GM21737 (cell line): ENCODE measurements around the gene BRINP2.

Experiments used
- ATAC-seq: cut with Tn5 transposase; IDR thresholded peaks from one replicate; pipeline ENCODE4 v1.9.1; 2021; ENCODE audit warnings: mild to moderate bottlenecking, moderate library complexity; ENCODE audit not compliant: unreplicated experiment

The BRINP2 gene

DNA sequence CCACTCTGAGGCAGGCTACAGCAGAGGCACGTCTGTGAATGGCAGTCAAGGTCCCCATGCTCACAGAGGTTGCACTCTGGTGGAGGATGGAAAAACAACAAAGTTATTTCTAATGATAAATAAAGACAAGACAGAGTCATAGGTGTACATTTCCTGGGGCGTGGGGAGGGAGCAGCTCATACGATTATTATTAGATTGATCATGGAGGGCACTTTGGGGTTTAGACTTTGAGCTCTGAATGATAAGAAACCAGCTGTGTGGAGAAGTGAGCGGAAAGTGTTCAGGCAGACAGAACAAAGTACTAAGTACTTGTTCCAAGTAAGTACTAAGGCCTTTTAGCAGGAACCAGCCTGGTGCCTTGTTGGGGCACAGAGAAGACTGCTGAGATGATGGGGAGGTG, 86.8 kb downstream of the BRINP2 start:
- ATAC-seq = no peak

DNA sequence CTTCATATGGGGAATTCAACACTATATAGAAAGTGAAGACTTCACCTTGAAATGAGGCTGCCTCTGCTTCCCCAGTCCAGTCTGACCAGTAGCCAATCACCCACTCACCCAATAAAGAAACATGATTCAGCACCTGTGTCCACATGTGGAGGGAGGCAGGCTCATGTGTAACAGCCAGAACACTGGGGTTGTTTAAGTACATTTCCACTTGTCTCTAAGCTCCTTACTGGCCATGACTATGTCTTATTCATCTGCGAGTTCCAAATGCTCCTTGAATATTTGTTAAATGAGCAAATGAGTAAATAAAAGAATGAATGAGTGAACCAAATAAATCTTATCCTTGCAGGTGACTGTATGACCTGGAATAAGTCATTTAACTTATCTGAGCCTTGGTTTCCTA, 100.1 kb downstream of the BRINP2 start:
- ATAC-seq = no peak

DNA sequence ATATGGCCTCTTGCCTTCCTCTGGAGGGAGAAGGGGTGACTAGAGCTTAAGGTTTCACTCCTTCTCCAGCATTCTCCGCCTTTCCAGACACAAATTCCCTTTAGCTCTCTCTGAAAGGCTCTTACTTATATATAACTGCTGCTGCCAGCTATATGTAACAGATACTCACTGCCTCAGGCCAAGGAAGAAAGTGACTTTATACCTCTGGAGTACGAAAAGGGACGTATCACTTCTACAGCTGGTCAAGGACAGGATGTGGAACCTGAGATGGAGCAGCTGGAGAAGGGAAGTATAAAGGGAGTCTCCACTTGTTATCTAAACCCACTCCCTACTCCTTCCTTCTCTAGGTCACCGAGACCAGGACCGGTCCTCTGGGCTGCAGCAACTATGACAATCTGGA, 102.4 kb downstream of the BRINP2 start:
- ATAC-seq = no peak

DNA sequence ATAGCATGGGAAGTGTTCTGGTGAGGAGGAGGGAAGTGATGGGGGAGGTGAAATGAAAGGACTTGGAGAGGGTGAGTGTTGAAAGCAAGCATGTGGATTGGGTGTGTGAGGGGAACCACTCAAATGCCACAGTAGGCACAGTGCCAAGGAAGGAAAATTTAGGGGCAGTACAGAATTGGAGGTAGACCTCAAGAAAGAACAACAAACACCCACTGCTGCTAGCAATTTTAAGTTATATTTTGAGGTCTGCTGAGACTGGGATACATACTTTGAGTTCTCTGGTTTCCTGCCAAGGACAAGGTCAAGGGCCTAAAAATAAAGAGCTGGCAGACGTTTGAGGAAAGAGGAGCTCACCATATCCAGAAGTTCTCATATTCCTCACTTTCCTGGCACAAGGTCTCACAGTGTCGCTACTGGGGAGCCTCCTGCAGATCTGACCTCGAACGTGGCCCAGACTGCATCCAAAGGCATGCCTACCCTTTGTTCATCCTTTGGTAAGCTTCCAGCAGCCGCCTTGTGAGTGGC, 104.0 kb downstream of the BRINP2 start:
- ATAC-seq = no peak

DNA sequence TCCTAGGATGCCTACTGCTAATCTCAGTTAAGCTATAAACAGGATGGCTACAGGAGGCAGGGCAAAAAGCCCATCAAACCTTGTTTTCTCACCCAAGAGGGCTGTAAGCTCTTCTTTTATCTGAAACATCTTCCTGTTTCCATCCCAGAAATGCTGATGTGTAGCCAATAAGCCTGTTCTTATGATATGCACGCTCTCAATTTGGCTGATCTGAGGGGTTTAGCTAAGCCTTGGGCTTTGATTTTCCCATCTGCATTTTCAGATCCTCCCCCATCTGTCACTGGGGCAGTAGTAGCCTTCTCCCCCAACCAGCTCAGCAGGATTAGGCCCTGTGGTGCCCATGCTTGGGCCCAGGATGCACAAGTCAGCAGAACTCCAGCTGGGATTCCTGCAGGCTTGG, 105.0 kb downstream of the BRINP2 start:
- ATAC-seq = no peak

DNA sequence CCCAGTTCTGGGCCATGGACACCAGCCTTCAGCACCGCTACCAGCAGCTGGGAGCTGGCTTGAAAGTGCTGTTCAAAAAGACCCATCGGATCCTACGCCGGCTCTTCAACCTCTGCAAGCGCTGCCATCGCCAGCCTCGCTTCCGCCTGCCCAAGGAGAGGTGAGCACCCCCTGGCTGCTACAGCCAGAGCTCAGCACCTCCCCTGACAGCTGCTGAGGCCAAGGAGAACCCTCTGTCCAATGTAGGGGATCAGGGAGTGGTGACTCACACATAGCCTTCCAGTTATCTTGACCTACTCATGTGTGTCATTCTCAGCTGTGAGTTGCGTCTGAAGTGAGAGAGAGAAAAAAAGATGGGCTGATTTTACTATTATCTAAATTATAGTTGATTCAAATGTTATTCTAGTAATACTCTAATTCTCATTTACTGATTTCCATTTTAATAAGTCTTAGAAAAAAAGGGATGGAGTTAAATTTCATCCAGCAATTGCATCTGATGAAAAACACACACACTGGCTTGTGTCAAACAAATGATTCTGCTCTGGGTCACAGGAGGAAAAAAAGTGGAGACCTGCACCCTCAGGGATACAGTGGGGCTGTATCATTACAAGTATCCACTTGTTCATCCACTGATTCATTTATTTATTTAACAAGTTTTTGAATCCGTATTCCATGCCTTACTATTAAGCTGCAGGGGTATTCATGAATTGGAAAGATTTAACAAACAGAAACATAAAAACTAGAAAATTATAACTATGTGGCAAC, 108.0 kb downstream of the BRINP2 start:
- no peak for ATAC-seq

DNA sequence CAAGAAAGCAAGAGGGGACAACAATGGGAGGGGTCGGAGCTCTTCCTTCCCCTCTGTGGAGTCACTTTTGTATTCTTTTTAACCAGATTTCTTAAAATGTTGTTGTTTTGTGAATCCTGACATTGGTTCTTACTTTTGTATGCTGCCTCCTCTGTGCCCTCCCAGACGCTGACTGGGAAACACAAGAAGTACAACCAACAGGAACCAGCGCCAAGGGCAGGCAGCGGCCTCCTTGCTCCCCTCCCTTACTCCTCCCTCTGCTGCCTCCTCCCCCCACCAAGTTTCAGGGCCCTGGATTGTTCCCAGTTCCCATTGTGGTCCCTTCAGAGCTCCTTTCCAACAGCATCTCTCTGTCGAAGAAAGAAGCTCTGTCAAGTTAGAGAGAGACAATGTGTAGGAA, 111.1 kb downstream of the BRINP2 start:
- ATAC-seq = no peak

DNA sequence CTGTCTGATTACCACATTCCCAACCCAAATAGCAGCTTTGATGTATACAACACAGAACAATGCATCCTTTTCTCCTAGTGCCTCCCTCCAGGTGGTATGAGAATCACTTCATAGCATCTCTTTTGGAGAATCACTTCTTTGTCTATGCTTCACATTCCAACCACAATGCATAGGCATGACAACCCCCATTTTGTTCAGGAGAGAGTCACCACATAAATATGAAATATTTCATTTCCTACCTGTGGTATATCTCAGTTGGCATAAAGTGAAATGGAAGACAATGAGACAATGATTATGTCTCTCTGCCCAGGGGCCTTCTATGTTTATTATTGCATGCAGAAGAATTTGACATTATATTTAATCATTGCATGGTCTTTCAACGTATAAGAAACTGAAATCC, 112.2 kb downstream of the BRINP2 start:
- ATAC-seq = no peak

DNA sequence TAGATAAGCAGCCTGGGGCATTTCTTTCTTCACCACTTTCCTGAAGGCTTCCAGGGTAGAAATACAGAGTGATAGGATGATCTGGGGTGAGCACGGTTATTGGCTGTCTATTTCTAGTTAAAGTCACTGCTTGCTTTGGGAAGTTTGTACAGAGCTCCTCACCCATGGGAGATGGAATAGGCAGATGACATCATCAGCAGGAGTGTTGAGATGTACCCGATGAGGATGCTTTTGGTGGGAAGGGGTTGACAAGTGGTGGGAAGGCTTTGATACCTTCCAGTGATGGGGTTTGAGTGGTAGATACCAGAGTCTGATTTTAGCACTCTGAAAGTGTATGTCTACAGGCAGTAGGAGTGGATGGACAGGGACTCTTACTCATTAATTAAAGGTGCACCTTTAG, 112.6 kb downstream of the BRINP2 start:
- no peak for ATAC-seq

DNA sequence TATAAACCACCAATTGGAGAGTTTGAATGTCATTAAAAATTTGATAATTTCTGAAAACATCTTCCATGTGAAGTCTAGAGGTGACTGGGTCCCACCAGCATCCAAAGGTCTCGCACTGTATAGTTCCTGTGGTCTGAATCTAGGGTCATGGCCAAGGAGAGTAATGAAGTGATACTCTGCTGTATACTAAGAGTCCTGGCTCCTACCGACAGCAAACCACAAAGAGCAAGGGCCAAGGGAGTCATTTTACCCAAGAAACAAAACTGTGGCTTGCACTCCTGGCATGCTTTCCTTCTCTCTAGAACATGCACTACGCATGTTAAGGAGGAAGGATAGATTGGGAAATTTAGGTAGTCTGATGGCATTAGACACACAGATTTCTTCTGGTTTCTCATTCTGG, 115.6 kb downstream of the BRINP2 start:
- no peak for ATAC-seq

DNA sequence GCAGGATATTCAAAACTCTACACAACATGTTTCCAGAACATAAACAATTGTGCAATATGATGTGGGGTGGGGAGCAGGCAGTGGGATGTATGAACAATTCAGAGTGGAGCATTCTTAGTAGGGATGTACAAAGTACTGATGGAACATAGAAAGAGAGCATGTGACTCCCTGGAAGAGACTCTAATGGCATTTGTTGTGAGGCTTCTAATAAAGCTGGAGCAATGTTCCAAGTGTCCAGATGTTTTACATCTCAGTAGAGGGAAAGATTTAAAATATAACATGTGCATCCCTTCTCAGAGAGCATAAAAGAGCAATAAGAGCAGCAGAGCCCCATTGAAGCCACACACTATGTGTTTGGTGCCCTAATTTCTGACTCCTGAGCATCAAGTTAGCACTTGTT, 116.5 kb downstream of the BRINP2 start:
- ATAC-seq = no peak

DNA sequence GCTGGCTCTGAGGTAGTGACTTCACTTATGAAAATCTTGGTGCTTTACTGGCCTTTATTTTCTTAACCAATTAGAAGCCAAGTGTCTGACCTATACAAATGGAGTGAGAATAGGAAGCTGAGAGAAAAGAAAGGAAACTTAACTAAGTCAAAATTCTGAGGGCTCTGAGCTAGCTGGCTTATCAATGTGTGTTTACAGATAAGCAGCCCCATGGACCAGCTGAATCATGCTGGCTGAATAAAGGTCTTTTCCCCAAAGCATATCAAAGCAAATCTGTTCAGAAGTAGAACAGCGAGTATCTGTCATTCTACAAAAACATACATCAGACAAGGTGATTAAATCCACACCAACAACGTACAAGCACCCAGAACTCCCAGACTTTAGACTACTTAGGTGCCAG, 117.2 kb downstream of the BRINP2 start:
- no peak for ATAC-seq

DNA sequence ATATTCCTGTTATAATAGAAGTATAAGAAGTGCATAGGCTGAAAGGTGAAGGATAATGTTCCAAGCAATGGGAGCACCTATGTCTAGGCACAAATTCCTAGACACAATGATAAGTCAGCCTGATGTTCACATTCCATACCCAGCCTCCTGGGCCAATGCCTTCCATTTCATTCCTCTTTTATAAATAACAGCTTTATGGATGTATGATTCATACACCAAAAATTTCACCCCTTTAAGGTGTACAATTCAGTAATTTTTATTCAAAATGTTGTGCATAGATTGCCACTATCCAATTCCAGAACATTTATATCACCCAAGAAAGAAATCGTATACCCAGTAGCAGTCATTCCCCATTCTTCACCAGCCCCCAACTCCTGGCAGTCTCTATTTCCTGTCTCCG, 118.8 kb downstream of the BRINP2 start:
- ATAC-seq = no peak

DNA sequence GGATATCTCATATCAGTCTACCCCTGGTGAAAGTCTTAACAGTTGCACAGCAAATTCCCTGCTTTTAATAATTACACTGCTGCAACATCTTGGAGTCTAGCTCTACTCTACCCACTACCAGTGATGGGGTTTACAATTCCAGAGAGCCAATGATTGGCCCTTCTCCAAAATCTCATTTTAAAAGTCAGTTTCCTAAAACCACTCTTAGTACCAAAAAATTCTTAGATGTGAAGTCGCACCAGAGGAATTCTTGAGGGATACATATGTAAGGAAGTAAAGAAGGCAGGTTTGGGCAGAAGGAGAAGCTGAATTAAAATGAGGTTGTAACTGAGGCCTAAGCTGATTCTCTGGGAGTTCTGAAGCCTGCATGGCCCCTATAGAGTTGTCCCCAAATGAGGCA, 129.7 kb downstream of the BRINP2 start:
- ATAC-seq = no peak

DNA sequence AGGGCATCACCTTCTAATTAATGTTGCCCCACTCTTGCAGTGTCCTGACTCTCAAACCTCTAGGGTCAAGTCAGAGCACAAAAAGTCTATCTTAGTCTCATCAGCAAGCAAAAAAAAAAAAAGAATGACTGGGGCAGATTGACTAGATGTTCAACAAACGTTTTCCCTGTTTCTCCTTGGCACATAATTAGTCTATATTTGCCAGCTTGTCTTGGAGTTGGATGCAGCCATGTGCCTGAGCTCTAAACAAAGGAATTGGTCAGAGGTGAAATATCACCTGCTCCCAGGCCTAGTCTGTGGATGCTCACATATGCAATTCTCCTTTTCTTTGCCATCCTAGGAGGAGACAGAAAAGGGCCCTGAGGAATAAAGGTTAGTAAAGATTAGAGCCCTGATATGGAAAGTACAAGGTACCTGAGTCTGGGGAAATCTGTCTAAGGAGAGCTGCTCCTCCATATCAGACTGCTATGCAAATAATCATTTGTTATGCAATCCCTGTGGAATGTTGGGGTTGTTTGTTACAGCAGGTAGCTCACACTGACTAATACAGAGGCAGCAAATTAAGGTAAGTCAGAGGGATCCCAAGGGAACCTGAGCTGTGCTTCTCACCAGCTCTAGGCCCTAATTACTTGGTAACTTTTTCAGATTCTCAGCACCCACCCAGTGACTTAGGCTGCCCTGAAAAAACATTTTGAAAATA, 130.8 kb downstream of the BRINP2 start:
- no peak for ATAC-seq

DNA sequence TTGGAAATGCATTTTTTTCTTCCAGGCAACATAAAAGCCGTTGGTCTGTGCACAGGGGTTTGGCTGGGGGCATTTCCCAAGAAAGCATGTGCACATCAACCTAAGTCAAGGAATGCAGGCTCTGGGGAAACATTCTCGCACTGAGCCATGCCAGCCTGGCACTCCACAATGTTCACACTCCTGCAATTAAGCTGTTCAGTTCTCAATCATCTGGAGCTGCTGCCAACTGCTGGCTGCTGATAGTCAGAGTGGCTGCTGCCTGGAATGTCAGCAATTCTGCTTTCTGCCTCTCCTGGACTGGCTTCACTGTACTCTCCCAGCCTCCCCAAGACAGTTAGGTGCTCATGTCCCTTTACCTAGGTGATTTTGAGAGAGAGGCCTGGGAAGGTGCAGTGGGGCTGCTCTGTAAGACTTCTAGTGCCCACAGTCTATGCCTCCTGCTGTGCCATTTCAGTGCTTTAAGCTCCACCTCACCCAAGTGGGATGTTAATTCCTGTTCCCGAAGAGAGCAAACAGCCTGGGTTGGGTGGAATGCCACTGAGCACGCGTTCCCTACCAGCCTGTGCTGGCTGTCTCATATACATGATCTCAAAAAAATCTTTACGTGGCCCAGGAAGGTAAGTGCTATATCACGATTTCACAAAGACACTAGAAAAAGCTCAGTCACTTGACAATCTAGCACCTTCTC, 131.7 kb downstream of the BRINP2 start:
- ATAC-seq = no peak

DNA sequence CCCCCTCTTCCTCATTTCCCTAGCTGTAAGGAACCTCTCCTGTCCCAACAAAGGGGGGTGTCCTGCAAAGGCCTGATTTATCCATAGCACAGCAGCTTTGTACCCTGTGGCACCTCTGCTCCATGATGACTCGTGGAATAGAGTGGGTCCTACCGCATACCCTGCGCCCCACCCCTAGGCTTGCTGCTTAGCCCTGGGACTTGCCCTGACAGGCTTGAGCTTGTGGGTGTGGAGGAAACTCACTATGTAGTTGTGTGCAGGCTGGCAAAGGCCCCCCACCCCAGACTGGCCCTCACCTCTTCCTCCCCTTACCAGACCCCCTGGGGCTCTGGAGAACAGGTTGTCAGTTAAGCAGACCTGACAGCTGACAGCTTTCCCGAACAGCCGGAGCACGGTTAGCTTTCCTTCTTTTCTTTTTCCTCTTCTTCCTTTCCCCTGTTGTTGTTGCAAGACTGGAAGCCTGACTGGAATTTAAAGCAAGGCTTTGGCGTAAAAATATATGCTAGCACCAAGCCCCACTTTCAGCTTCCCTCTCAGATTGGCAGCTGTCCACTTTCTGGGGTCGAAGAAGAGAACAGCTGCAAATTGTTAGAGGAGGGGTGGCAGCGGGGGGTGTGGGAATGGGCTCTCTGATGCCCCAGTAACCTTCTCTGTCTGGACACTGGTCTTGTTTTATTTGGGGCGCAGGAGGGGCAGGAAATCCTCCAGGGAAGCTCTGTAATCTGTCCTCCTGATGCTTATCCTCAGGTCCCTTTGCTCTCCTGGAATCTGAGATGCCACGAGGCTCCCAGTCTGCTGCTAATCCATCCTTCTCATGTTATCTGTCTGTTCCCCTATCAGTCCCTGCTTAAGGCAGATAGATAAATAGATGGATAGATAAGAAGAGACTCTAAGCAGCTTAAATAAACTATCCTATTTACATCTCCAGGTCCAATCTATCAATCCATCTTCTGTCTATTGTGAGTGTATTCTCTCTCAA, 134.6 kb downstream of the BRINP2 start:
- no peak for ATAC-seq

DNA sequence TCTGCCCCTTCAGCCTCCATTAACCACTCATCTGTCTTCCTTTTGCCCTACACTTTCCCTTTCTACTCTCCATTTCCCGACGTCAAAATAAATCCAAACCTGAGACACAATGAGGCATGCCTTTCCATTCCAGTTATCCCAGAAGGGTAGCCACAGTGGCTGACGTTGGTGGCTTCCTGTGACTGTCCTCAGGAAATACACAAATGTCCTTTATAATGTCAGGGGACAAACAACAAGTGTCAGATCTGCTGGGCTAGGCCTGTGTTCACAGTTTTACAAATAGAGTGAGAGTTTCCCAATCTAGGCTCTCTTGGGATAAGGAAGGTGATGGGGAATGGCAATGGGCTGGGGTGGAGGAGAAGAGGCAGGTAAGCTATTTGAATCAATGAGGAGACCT, 135.3 kb downstream of the BRINP2 start:
- ATAC-seq = no peak

DNA sequence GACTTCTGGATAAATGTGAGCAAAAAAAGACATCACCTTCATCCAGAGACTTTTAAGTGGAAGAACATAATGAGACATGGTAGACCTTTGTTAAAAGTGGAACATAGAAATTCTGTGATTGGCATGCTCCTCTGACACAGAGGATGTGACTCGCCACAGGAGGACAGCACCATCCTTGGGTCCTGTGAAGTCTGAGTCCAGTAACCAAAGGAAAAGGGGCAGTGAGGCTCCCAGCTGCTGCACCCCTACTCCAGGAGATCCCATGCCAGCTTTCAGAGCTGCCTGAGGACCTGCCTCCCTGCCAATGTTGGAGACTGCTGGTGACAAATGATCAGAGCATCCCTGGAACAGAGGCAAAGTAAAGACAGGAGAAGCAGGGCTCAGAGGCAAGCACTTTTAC, 136.2 kb downstream of the BRINP2 start:
- ATAC-seq = no peak

DNA sequence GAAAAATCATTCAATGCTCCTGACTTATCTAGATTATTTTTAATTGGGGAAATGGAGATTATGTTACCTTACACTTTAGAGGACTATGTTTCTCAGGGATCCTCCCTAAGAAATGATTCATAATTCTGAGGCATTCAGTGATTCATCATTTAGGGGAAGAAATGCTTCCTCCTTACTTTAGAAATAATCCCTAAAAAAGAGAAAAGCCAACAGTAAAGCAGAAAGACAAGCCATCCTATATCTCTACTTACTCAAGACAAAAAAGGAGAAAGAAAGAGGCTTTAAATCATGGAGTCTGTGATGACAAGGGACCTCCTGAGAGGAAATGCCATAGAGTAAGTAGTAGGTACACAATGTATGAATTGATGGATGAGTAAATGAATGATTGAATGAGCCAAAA, 137.0 kb downstream of the BRINP2 start:
- ATAC-seq = no peak

DNA sequence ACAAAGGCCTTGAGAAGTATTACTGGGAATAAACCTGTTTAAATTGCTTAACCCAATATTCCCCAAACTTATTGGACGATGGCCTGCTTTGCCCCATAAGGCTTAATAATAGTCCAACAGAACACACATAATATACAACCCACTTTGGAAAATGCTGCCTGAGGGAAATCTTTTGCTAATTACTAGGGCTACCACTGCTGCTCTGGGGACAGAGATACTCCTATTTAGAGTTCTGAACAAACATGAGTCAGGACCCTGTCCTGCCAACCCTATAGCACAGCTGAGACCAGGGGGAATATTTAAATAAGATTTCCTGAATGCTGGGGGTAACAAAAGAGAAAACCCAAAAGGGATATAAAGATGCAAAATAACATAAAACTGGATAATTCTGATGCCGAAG, 139.1 kb downstream of the BRINP2 start:
- ATAC-seq = no peak
